Skeletal muscle satellite cell (primary cell): ENCODE results near the gene MMP2.

Source experiments
- H3K27me3 ChIP-seq: 2 replicates; pipeline ENCODE4 v1.7.0; 2013; ENCODE audit warnings: low read length; ENCODE audit not compliant: control insufficient read depth, insufficient read depth
- H3K36me3 ChIP-seq: 2 replicates; pipeline ENCODE4 v1.7.0; 2013; ENCODE audit warnings: mild to moderate bottlenecking, control low read depth, low read length; ENCODE audit not compliant: insufficient read depth
- H3K4me1 ChIP-seq: 2 replicates; pipeline ENCODE4 v1.7.0; 2013; ENCODE audit warnings: low read length; ENCODE audit not compliant: control insufficient read depth, insufficient read depth
- H3K4me2 ChIP-seq: 2 replicates; pipeline ENCODE4 v1.7.0; 2013; ENCODE audit warnings: mild to moderate bottlenecking, low read length
- H3K4me3 ChIP-seq: 2 replicates; pipeline ENCODE4 v1.7.0; 2013; ENCODE audit warnings: low read length
- H3K9ac ChIP-seq: 2 replicates; pipeline ENCODE4 v1.7.0; 2013; ENCODE audit warnings: mild to moderate bottlenecking, low read depth, low read length, moderate library complexity
- H3K9me3 ChIP-seq: replicated peaks from 2 replicates; pipeline ENCODE4 v1.7.0; 2013; ENCODE audit warnings: mild to moderate bottlenecking, control low read depth, low read length

Gene MMP2

GRCh38 chr16:55470533-55471371 lies 8.2 kb upstream of the MMP2 start:
- H3K9ac ChIP-seq = peak overlapping the region; percentile 56
- peak overlapping the region; percentile 70 for H3K4me2 ChIP-seq
- H3K36me3 ChIP-seq = no peaks in the 10 kb centered on the region
- H3K4me3 ChIP-seq = peak overlapping the region; percentile 45
- peaks cover 29% of the 10 kb centered on the region for H3K4me1 ChIP-seq
- no peaks in the 10 kb centered on the region for H3K9me3 ChIP-seq
- H3K27me3 ChIP-seq = no peaks in the 10 kb centered on the region

GRCh38 chr16:55471448-55472097 lies 7.4 kb upstream of the MMP2 start:
- Histone ChIP-seq H3K4me3 (peak overlapping the region; percentile 45), H3K36me3 (no peaks in the 10 kb centered on the region), H3K9me3 (no peaks in the 10 kb centered on the region), H3K27me3 (no peaks in the 10 kb centered on the region), H3K4me1 (peaks cover 37% of the 10 kb centered on the region), H3K4me2 (peak overlapping the region; percentile 70), H3K9ac (peak overlapping the region; percentile 59)

- H3K9ac ChIP-seq = no peak overlapping the region
- H3K4me1 ChIP-seq = peaks cover 55% of the 10 kb centered on the region
- no peak overlapping the region for H3K4me3 ChIP-seq
- no peaks in the 10 kb centered on the region for H3K36me3 ChIP-seq
- no peak overlapping the region for H3K4me2 ChIP-seq
- H3K27me3 ChIP-seq = no peaks in the 10 kb centered on the region
- no peaks in the 10 kb centered on the region for H3K9me3 ChIP-seq
These were observed 5.4 kb upstream of the MMP2 start for GRCh38 chr16:55473587-55473986.

DNA sequence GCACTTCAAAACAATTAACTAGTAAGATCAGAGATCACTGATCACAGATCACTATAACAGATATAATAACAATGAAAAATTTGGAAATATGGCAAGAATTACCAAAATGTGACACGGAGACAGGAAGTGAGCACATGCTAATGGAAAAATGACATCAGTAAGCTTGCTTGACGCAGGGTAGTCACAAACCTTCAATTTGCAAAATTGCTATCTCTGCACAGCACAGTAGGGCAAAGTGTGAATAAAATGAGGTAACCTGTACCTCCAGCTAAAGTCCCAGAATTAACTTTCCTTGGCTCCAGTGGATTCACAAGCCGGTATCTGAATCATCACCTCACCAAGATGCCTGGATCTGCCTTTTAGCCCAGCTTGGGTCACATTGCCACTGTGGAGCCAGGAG lies 4.2 kb upstream of the MMP2 start:
- Histone ChIP-seq H3K4me1 (peaks cover 57% of the 10 kb centered on the region), H3K4me2 (no peak overlapping the region), H3K27me3 (no peaks in the 10 kb centered on the region), H3K36me3 (no peaks in the 10 kb centered on the region), H3K4me3 (no peak overlapping the region), H3K9ac (no peak overlapping the region), H3K9me3 (no peaks in the 10 kb centered on the region)

DNA sequence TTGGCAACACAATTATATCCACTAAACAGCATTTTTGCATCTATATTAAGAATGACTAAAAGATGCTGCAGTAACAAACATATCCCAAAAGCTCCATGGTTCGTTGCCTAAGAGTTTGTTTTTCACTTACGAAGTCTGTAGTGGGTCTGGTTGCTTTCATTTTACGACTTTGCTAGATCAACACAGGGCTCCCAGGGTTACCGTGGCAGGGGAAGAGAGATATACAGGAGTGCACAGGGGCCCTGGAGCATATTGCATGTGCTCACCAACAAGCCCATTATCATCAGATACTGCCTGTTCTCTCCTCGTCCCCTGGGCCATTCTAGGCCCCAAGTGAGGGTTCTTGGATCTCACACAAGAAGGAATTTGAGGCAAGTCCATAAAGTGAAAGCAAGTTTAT lies 3.1 kb upstream of the MMP2 start:
- Histone ChIP-seq H3K9me3 (no peaks in the 10 kb centered on the region), H3K9ac (no peak overlapping the region), H3K36me3 (no peaks in the 10 kb centered on the region), H3K4me1 (peaks cover 54% of the 10 kb centered on the region), H3K27me3 (no peaks in the 10 kb centered on the region), H3K4me2 (peak overlapping the region; percentile 28), H3K4me3 (no peak overlapping the region)

- H3K9ac ChIP-seq = no peak overlapping the region
- no peak overlapping the region for H3K4me3 ChIP-seq
- H3K9me3 ChIP-seq = no peaks in the 10 kb centered on the region
- H3K4me2 ChIP-seq = no peak overlapping the region
- peaks cover 55% of the 10 kb centered on the region for H3K4me1 ChIP-seq
- H3K36me3 ChIP-seq = no peaks in the 10 kb centered on the region
- H3K27me3 ChIP-seq = no peaks in the 10 kb centered on the region
These were observed 2.1 kb upstream of the MMP2 start for GRCh38 chr16:55476625-55477533.

- Histone ChIP-seq H3K4me3 (no peak overlapping the region), H3K27me3 (no peaks in the 10 kb centered on the region), H3K4me2 (no peak overlapping the region), H3K9ac (no peak overlapping the region), H3K36me3 (peaks cover 5% of the 10 kb centered on the region), H3K9me3 (no peaks in the 10 kb centered on the region), H3K4me1 (peaks cover 55% of the 10 kb centered on the region)
These were observed 1.3 kb upstream of the MMP2 start for GRCh38 chr16:55477736-55478135.

DNA sequence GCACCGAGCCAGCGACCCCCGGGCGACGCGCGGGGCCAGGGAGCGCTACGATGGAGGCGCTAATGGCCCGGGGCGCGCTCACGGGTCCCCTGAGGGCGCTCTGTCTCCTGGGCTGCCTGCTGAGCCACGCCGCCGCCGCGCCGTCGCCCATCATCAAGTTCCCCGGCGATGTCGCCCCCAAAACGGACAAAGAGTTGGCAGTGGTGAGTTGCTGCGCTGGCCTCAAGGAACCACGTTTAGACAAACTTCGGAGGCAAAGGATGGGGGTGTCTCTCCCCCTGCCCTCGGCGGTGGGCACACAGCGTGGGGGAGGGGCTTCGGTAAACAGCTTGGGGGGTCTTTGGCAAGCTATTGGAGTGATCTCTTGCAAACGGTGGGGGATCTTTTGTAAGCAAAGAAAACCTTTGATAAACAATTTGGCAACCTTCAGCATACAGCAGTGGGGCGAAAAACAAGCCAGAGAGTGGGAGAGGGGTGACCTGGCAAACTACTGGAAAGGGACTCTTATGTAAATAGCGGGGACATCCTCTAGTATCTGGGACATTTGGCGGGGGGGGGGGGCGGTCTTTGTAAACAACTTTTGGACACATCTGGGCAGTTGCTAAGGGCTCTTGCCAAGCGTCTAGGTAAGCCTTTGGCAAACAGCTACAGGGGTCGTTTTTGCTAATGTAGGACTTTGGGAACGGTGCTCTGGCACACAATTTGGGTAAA lies 587 bp downstream of the MMP2 start:
- no peaks in the 10 kb centered on the region for H3K27me3 ChIP-seq
- H3K9ac ChIP-seq = peak overlapping the region; percentile 92
- peaks cover 61% of the 10 kb centered on the region for H3K4me1 ChIP-seq
- peak overlapping the region; percentile 99 for H3K4me2 ChIP-seq
- peaks cover 24% of the 10 kb centered on the region for H3K36me3 ChIP-seq
- H3K9me3 ChIP-seq = no peaks in the 10 kb centered on the region
- H3K4me3 ChIP-seq = peak overlapping the region; percentile 91

- peak overlapping the region; percentile 92 for H3K9ac ChIP-seq
- H3K4me2 ChIP-seq = peak overlapping the region; percentile 99
- peak overlapping the region; percentile 91 for H3K4me3 ChIP-seq
- H3K36me3 ChIP-seq = peaks cover 30% of the 10 kb centered on the region
- no peaks in the 10 kb centered on the region for H3K9me3 ChIP-seq
- no peaks in the 10 kb centered on the region for H3K27me3 ChIP-seq
- H3K4me1 ChIP-seq = peaks cover 67% of the 10 kb centered on the region
These were observed 1.2 kb downstream of the MMP2 start for GRCh38 chr16:55480228-55480655.

- no peaks in the 10 kb centered on the region for H3K27me3 ChIP-seq
- H3K9ac ChIP-seq = peak overlapping the region; percentile 92
- peak overlapping the region; percentile 91 for H3K4me3 ChIP-seq
- peaks cover 73% of the 10 kb centered on the region for H3K4me1 ChIP-seq
- peak overlapping the region; percentile 99 for H3K4me2 ChIP-seq
- no peaks in the 10 kb centered on the region for H3K9me3 ChIP-seq
- peaks cover 38% of the 10 kb centered on the region for H3K36me3 ChIP-seq
These were observed 2.0 kb downstream of the MMP2 start for GRCh38 chr16:55481023-55481422.

GRCh38 chr16:55482056-55482455 lies 3.1 kb downstream of the MMP2 start:
- Histone ChIP-seq H3K27me3 (no peaks in the 10 kb centered on the region), H3K9me3 (no peaks in the 10 kb centered on the region), H3K4me2 (peak overlapping the region; percentile 99), H3K4me3 (peak overlapping the region; percentile 91), H3K4me1 (peaks cover 73% of the 10 kb centered on the region), H3K36me3 (peaks cover 46% of the 10 kb centered on the region), H3K9ac (no peak overlapping the region)
